GM19193 (cell line): ENCODE data around the gene SDHAF4.
A peak's percentile ranks its signal among the peaks of the same experiment; 100 is the strongest.

ENCODE experiments used
- POLR2A ChIP-seq: IDR thresholded peaks from 4 replicates; pipeline ENCODE4 v1.6.1; 2011; ENCODE audit not compliant: insufficient read depth, insufficient read length; ENCODE audit errors: extremely low read depth

SDHAF4 gene

DNA sequence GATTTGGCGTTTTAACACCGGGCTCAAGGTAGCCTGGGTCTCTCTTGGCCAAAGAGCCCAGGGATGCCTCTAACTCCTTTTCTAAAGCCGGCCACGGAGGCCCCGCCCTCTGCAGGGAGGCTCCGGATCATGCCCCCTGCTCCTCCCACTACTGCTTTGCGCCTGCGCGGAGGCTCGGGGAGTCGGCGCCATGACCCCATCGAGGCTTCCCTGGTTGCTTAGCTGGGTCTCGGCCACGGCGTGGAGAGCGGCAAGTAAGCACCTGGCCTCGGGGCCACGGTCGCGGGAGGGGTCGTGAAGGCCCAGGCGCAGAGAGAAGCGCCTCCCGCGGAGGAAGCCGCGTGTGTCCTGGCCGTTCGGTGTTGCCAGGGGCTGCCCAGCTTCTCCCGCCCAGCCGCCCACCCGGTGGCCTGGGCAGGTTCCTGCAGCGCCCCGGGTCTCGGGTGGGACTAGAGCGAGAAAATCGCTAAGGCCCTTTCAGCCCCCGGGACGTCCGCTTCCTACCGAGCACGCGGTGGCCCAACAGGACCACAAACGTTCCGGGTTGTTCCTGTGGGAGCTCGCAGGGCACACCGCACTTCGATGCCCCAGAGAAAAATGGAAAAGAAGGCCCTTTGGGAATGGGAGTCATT lies at the start of gene SDHAF4:
Gene SDHAF4 (plus strand): TSS at position 180 of the 632 bp plus-strand sequence. CDS start 11 bp downstream, at position 191.
- peak; percentile 93 for TF ChIP-seq POLR2A

GRCh38 chr6:70518723-70519122 lies 48.0 kb upstream of the SDHAF4 start:
- TF ChIP-seq POLR2A, result no peak

GRCh38 chr6:70520575-70520974 lies 46.2 kb upstream of the SDHAF4 start:
- no peak for TF ChIP-seq POLR2A

DNA sequence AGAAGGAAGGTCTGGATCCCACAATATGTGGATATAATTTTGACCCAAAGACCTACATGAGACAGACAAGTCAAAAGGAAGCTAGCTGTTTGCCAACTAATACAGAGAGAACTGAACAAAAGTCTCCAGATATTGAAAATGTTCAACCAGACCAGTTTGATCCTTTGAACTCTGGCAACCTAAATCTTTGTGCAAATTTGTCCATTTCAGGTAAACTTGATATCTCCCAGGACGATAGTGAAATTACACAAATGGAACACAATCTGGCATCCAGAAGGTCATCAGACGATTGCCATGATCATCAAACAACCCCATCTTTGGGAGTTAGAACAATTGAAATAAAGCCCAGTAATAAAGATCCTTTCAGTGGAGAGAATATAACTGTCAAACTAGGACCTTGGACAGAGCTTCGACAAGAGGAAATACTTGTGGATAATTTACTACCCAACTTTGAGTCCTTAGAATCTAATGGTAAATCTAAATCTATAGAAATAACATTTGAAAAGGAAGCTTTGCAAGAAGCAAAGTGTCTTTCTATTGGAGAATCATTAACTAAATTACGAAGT lies 41.9 kb upstream of the SDHAF4 start:
- TF ChIP-seq POLR2A, result no peak

GRCh38 chr6:70527071-70527737 lies 39.5 kb upstream of the SDHAF4 start:
- no peak for TF ChIP-seq POLR2A

DNA sequence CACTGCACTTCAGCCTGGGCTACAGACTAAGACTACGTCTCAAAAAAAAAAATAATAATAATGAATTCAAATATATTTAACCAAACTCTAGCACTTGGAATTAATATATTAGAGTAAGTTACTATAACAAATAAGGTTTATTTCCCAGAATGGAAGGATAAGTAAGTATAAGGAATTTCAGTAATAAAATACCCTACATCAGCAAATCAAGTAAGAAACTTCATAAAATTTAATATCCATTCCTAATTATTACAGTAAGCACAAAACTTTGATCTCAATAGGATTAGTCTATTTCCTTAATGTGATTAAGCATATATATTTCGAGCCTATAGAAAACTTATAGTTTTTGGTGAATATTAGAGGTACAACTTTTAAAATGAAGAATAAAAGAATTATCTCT lies 36.7 kb upstream of the SDHAF4 start:
- TF ChIP-seq POLR2A, result no peak

DNA sequence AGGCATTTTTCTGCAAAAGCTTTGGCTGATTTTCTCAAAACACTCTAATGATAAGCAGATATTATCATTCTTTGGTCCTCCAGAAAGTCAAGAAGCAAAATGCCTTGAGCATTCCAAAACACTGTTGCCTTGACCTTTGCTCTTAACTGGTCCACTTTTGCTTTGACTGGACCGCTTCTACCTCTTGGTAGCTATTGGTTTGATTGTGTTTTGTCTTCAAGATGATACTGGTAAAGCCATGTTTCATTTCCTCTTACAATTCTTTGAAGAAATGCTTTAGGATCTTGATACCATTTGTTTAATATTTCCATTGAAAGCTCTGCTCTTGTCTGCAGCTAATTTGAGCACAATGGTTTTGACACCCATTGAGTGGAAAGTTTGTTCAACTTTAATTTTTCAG lies 35.6 kb upstream of the SDHAF4 start:
- TF ChIP-seq POLR2A, result no peak

- TF ChIP-seq POLR2A, result no peak
Observed at GRCh38 chr6:70537266-70537665, 29.5 kb upstream of the SDHAF4 start.

DNA sequence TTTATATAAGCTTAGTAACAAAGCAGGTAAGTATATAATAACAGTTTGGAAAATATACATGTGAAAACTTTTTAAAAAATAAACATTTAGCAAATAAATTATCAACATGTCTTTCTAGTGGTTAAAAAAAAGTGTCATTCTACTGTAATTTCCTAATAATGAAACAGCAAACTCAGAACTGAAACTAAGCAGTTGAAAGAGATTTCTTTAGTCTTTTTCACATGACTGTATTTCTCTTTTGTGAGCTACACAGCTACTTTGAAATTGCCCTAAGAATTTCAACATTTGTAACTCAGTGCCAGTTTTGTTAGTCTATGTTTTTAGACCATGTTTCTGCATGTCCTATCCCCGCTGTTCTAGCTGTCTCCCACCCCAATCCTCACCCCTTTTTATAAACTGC lies 28.4 kb upstream of the SDHAF4 start:
- no peak for TF ChIP-seq POLR2A

DNA sequence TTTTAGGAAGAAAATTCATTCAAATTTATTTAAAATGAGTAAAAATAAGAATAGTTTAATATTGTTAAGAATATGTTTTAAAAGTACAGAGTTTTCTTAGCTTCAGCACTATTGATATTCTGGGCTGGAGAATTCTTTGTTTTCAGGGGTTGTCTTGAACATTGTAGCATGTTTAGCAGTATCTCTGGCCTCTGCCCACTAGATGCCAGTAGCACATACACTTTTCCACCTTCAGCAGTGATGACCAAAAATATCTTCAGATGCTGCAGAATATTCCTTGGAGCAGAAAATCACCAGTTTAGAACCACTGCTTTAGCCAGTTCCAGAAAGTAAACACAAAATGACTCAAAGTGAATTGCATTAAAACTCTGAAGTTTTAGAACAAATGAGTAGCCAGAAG lies 19.4 kb upstream of the SDHAF4 start:
- no peak for TF ChIP-seq POLR2A

GRCh38 chr6:70547905-70548304 lies 18.8 kb upstream of the SDHAF4 start:
- TF ChIP-seq POLR2A, result no peak

DNA sequence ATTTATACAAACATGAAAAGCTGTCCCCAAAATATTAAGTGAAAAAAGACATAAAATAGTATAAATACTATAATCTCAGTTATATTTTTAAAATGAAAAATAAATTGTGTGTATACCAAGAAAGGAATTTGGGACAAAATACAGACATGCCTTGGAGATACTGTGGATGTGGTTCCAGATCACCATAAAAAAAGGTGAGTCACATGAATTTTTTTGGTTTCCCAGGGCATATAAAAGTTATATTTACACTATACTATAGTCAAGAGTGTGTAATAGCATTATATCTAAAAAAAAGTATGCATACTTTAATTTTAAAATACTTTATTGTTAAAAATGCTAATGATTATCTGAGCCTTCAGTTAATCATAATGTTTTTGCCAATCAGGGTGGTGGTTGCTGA lies 17.4 kb upstream of the SDHAF4 start:
- TF ChIP-seq POLR2A, result no peak

DNA sequence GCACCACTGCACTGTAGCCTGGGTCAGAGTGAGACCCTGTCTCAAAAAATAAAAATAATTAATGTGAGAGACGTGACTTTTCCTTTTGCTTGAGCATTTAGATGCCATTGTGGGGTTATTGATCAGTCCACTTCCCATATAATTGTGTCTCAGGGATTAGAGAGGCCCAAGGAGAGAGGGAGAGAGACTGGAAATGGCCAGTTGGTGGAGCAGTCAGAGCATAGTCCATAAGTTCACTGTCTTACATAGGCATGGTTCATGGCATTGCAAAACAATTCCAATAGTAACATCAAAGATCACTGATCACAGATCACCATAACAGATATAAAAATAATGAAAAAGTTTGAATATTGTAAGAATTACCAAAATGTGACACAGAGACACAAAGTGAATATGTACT lies 15.2 kb upstream of the SDHAF4 start:
- no peak for TF ChIP-seq POLR2A

DNA sequence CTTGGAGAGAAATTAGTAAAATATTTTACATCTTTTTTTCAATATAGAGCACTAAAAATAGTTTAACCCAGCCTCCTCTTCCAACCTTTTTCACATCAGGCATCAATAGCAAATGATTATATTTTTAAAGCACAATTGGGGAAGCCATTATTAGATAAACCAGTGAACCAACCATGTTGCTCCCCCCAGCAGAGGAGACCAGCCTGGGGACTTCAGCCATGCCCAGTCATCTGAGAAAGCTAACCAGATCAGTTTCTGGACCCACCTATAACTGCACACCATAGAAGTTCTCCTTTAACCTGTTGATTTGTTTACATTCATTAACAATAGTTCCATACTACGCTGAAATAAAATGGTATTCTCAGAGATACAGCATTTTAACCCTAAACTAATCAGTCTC lies 13.8 kb upstream of the SDHAF4 start:
- TF ChIP-seq POLR2A, result no peak

- TF ChIP-seq POLR2A, result no peak
Observed at GRCh38 chr6:70557998-70558397, 8.7 kb upstream of the SDHAF4 start.

- TF ChIP-seq POLR2A, result no peak
Observed at GRCh38 chr6:70563530-70563929, 3.2 kb upstream of the SDHAF4 start.

GRCh38 chr6:70574643-70575042 lies 7.9 kb downstream of the SDHAF4 start:
- no peak for TF ChIP-seq POLR2A

GRCh38 chr6:70575899-70576495 lies 9.3 kb downstream of the SDHAF4 start:
- no peak for TF ChIP-seq POLR2A
